Gastroesophageal sphincter (tissue), 4 donors: Measurements from ENCODE around the gene RAB13. TPM values are rescaled to one million over a fixed set of nuclear protein-coding genes. Genes with fewer than 3 reads are reported as not detected.

ENCODE experiments used
- ATAC-seq: fragments of 150-250 bp; one replicate; pipeline ENCODE4 v1.9.1; 2016; ENCODE audit warnings: mild to moderate bottlenecking, moderate library complexity
- H3K27ac ChIP-seq, 4 donors: fragments of 200-600 bp; sonication (generic) in 3 of 4; 1 replicate in 3 of 4; 2 replicates in 1 of 4; pipeline ENCODE4 v1.5.1; 2016 to 2019
- H3K27me3 ChIP-seq: fragments of 200-600 bp; sonication (generic); one replicate; pipeline ENCODE4 v1.5.1; 2019
- H3K36me3 ChIP-seq, 2 donors: fragments of 200-600 bp; sonication (generic); one replicate each; pipeline ENCODE4 v1.5.1; 2019; ENCODE audit warnings: control low read depth in 1 of 2
- H3K4me1 ChIP-seq, 3 donors: fragments of 200-600 bp; sonication (generic); 1 replicate in 2 of 3; 2 replicates in 1 of 3; pipeline ENCODE4 v1.5.1; 2016 to 2019; ENCODE audit warnings: control low read depth in 2 of 3
- H3K4me3 ChIP-seq, 2 donors: fragments of 200-600 bp; sonication (generic); one replicate each; pipeline ENCODE4 v1.5.1; 2019; ENCODE audit warnings: mild to moderate bottlenecking in 1 of 2, moderate library complexity in 1 of 2
- H3K9me3 ChIP-seq, 3 donors: fragments of 200-600 bp; sonication (generic); one replicate each; pipeline ENCODE4 v1.5.1; 2017 to 2019; ENCODE audit warnings: control low read depth in 2 of 3
- CTCF ChIP-seq, 4 experiments: fragments of 200-600 bp in 2 of 4; fragments of 450-650 bp in 2 of 4; sonication (generic) in 1 of 4; IDR thresholded peaks; one replicate each; pipeline ENCODE4 v1.5.1; 2017 to 2019; ENCODE audit warnings: antibody characterized with exemption in 4 of 4, mild to moderate bottlenecking in 2 of 4, moderate library complexity in 2 of 4
- EP300 ChIP-seq: sonication (generic); formaldehyde crosslinking; IDR thresholded peaks from one replicate; pipeline ENCODE4 v1.6.1; 2017; ENCODE audit warnings: antibody characterized with exemption, mild to moderate bottlenecking
- POLR2A ChIP-seq, 2 donors: fragments of 450-650 bp; IDR thresholded peaks; one replicate each; pipeline ENCODE4 v1.6.1; 2017; ENCODE audit warnings: antibody characterized with exemption in 2 of 2, mild to moderate bottlenecking in 2 of 2, moderate library complexity in 1 of 2
- POLR2AphosphoS5 ChIP-seq: sonication (generic); formaldehyde crosslinking; IDR thresholded peaks from one replicate; pipeline ENCODE4 v1.6.1; 2017; ENCODE audit warnings: antibody characterized with exemption
- WGBS, 2 donors: methylation state at CpG; one replicate each; pipeline ENCODE4 v1.1.5; 2018; ENCODE audit warnings: low coverage in 1 of 2; 5-methylcytosine and 5-hydroxymethylcytosine counted together
- total RNA-seq, 4 donors: library from RNA; depleted of rRNA; stranded (reverse); fragments of >200 nt; gene quantifications; one replicate each; pipeline ENCODE4 v1.1.0, GENCODE V29; 2016

Gene RAB13
- total RNA-seq, 4 donors from 2014 or later, result 43.6 to 50.7 (median 48.9) TPM

DNA sequence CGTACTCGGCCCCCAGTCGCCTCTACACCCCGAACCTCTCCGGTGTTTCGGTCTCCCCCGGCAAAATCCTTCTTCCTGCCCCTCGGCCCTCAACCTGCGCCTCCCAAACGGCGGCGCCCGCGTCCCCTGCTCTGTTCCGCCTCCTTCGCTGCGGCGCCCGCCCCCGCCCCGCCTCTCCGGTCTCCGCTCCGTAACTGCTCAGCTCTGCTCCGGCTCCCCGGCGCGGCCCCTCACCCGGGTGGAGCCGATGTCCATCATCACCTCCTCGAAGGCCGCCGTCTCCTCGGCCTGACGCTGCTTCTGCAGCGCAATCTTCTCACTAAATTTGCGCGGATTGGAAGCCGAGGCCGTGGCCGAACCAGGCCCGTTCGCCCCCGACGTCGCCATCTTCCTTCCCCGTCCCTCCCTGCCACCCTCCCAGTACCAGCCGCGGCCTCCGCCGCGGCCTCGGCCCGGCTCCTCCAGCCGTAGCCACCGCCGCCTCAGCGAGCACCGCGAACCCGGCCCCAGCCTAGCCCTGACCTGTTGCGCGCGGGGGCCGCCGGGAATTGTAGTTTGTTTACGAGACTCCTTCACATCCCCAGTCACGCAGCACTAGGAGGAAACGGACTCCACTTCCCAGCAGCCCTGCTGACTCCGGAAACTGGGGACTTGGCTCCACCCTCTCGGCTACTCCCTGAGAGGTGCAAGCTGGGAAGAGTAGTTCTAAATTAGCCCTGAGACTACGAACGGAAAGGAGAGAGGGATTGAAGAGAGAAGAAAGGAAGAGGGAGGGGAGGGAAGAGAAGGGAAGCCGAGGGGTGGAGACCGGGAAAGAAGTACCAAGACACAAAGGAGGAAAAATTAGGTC lies 27.8 kb downstream of the RAB13 start, which contains the start of gene CRTC2:
Gene CRTC2, minus strand, starts transcription at position 502 of the 850 bp plus-strand sequence. Its CDS starts 115 bp downstream, at position 387.
- peak; percentile 91 for ATAC-seq
- H3K9me3 ChIP-seq, result no peaks in the 10 kb centered on the region
- no peaks in the 10 kb centered on the region for H3K27me3 ChIP-seq
- peak within 1 kb of the TSS; percentile 75 to 96 (median 90) for H3K27ac ChIP-seq
- H3K36me3 ChIP-seq, result peaks cover 0 to 45% of the 10 kb centered on the region in 2 donors
- TF ChIP-seq POLR2A (IDR thresholded peaks at IDR 0.05) (peak; percentile 74 to 82), CTCF (IDR thresholded peaks at IDR 0.05) (peak in 1 of 4 experiments; percentile 27), POLR2AphosphoS5 (peak; percentile 78), EP300 (no peak)
- 0% methylated on average over 3 to 31 of the region's 75 CpGs for WGBS, 2 donors
- H3K4me3 ChIP-seq, result peak within 1 kb of the TSS; percentile 66 to 95
- peaks cover 0 to 87% (median 40%) of the 10 kb centered on the region in 3 donors for H3K4me1 ChIP-seq

- no peak for ATAC-seq
- WGBS, 2 donors, result 0 to 1% methylated on average over 8 to 10 of the region's 13 CpGs
- Histone ChIP-seq H3K27me3 (no peaks in the 10 kb centered on the region), H3K4me3 (peak overlapping the region; percentile 66 to 95), H3K36me3 (peaks cover 0 to 51% of the 10 kb centered on the region in 2 donors), H3K4me1 (peaks cover 0 to 87% (median 40%) of the 10 kb centered on the region in 3 donors), H3K27ac (peak overlapping the region; percentile 75 to 96 (median 90)), H3K9me3 (no peaks in the 10 kb centered on the region)
- TF ChIP-seq POLR2A (IDR thresholded peaks at IDR 0.05) (no peak), CTCF (IDR thresholded peaks at IDR 0.05) (no peak), POLR2AphosphoS5 (no peak), EP300 (no peak)
These were observed 28.4 kb downstream of the RAB13 start for GRCh38 chr1:153957744-153958110.

GRCh38 chr1:153956997-153957715 lies 29.0 kb downstream of the RAB13 start:
- ATAC-seq, result no peak
- WGBS, 2 donors, result 10 to 53% methylated on average over 3 to 5 of the region's 6 CpGs
- Histone ChIP-seq H3K36me3 (peaks cover 0 to 56% of the 10 kb centered on the region in 2 donors), H3K4me1 (peaks cover 0 to 82% (median 36%) of the 10 kb centered on the region in 3 donors), H3K4me3 (peak overlapping the region; percentile 66 to 95), H3K27ac (peak overlapping the region in 3 of 4 donors; percentile 85 to 96 (median 96)), H3K27me3 (no peaks in the 10 kb centered on the region), H3K9me3 (no peaks in the 10 kb centered on the region)
- TF ChIP-seq EP300 (no peak), CTCF (IDR thresholded peaks at IDR 0.05) (no peak), POLR2AphosphoS5 (no peak), POLR2A (IDR thresholded peaks at IDR 0.05) (no peak)

DNA sequence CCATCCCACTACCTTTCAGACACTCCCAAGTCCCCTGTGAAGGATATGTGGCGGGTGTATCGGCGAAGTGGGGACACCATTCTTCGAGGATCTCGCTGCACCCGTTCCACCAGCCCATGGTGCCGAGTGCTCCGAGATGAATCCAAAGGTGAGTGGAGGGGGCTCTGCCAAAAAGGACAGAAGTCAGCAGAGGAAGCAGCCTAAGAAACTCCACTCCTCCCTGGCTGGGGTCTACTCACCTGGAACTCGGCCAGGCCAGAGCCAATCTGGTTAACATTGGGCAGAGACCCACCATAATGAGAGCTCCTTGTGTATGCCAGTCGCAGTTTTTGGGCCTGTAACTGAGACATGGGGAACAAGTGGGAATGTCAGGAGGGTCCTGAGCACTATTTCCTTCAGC lies 31.3 kb downstream of the RAB13 start:
- TF ChIP-seq POLR2A (IDR thresholded peaks at IDR 0.05), result no peak
- Histone ChIP-seq H3K27ac (no peak overlapping the region), H3K9me3 (no peaks in the 10 kb centered on the region), H3K4me3 (no peak overlapping the region), H3K27me3 (no peaks in the 10 kb centered on the region), H3K4me1 (peaks cover 0 to 61% (median 27%) of the 10 kb centered on the region in 3 donors), H3K36me3 (peaks cover 0 to 60% of the 10 kb centered on the region in 2 donors)
- WGBS, 2 donors, result 80% methylated on average over 1 of the region's 10 CpGs; no CpG with 5 or more reads in 1 of the 2 donors
- no peak for ATAC-seq

GRCh38 chr1:153953859-153954365 lies 32.2 kb downstream of the RAB13 start:
- no peaks in the 10 kb centered on the region for H3K27me3 ChIP-seq
- H3K4me1 ChIP-seq, result peaks cover 0 to 52% (median 21%) of the 10 kb centered on the region in 3 donors
- no peak for ATAC-seq
- WGBS, 2 donors, result no CpG with 5 or more reads among the region's 4 CpGs
- no peaks in the 10 kb centered on the region for H3K9me3 ChIP-seq
- H3K27ac ChIP-seq, result no peak overlapping the region
- peaks cover 0 to 63% of the 10 kb centered on the region in 2 donors for H3K36me3 ChIP-seq
- no peak overlapping the region for H3K4me3 ChIP-seq
- TF ChIP-seq POLR2A (IDR thresholded peaks at IDR 0.05), result no peak
